PC-9 (cell line): ENCODE results near the gene CNN3.

Experiments used
- CTCF ChIP-seq: fragments of 200-600 bp; sonication (generic); conservative IDR thresholded peaks from 2 replicates; pipeline ENCODE4 v1.6.1; 2017; ENCODE audit warnings: mixed run types, antibody characterized with exemption, mild to moderate bottlenecking, moderate library complexity
- EZH2 ChIP-seq: fragments of 200-600 bp; sonication (generic); IDR thresholded peaks from 2 replicates; pipeline ENCODE4 v1.8.0; 2017; ENCODE audit warnings: antibody characterized with exemption, low read depth

- TF ChIP-seq CTCF (no peak), EZH2 (no peak)
Measured at GRCh38 chr1:94929351-94930217, 2.7 kb upstream of the CNN3 start.
